ENCODE measurements around the gene MPHOSPH9. TPM values are rescaled to one million over a fixed set of nuclear protein-coding genes. Genes with fewer than 3 reads are reported as not detected.

The MPHOSPH9 gene
- total and polyA plus RNA-seq, 2 donors (not counting 3 experiments of a cell fraction or from before 2014, with no cell fraction given) = 7.8 to 42.4 TPM

GRCh38 chr12:123261196-123261595 lies 28.3 kb upstream of the MPHOSPH9 start:
- H3K4me3 ChIP-seq (replicated peaks in 1 of 3; ENCODE audit: insufficient read depth in 1 of 3, low read depth in 1 of 3, low read length in 3 of 3) = no peak overlapping the region
- no peaks in the 10 kb centered on the region for H4K20me1 ChIP-seq (replicated peaks; ENCODE audit: control insufficient read depth, extremely low read depth, insufficient read depth, low read length)
- H2AFZ ChIP-seq (ENCODE audit: low read depth, low read length) = no peak overlapping the region
- H3K4me2 ChIP-seq (ENCODE audit: insufficient read depth, low read length) = no peak overlapping the region
- TSS peak; percentile 74 for BruUV-seq (replicated peaks)
- H3K9me1 ChIP-seq (replicated peaks; ENCODE audit: control insufficient read depth, extremely low read depth, insufficient read depth, low read length) = no peaks in the 10 kb centered on the region
- no peaks in the 10 kb centered on the region for H3K27me3 ChIP-seq (ENCODE audit: control insufficient read depth in 2 of 2, insufficient read depth in 2 of 2, low read length in 2 of 2)
- TF ChIP-seq MAX (IDR thresholded peaks at IDR 0.05; ENCODE audit: insufficient read depth, insufficient read length) (no peak), MYC (IDR thresholded peaks at IDR 0.05; ENCODE audit: low read depth, low read length) (no peak), EZH2 (IDR thresholded peaks at IDR 0.05; ENCODE audit: borderline replicate concordance, low read depth, low read length, severe bottlenecking) (no peak)
- POLR2A ChIA-PET = no interaction called here
- no peak overlapping the region for H3K27ac ChIP-seq (ENCODE audit: insufficient read depth, low read depth, low read length)
- intact Hi-C loops (cut with micrococcal nuclease) = no loop called here
- peaks cover 26% of the 10 kb centered on the region for H3K79me2 ChIP-seq (ENCODE audit: control insufficient read depth, insufficient read depth, low read length)
- dilution Hi-C loops (cut with MboI; ENCODE audit: extremely low pct_ligation_motif_present, low sequenced_read_pairs) = no loop called here
- H3K9ac ChIP-seq (replicated peaks; ENCODE audit: extremely low read depth, insufficient read depth, low read length) = no peak overlapping the region
- H3K4me1 ChIP-seq (ENCODE audit: control insufficient read depth, extremely low read depth, insufficient read depth, low read length) = no peaks in the 10 kb centered on the region
- H3K9me3 ChIP-seq (replicated peaks; ENCODE audit: control insufficient read depth, insufficient read depth, low read length) = no peaks in the 10 kb centered on the region
- H3K36me3 ChIP-seq (ENCODE audit: control insufficient read depth in 2 of 2, extremely low read depth in 1 of 2, insufficient read depth in 2 of 2, low read length in 2 of 2) = peaks cover 30 to 47% of the 10 kb centered on the region in 2 experiments
- FAIRE-seq (no peak), DNase-seq (ENCODE audit: low read depth, low spot score) (no peak)
- CTCF ChIA-PET = no interaction called here

GRCh38 chr12:123260081-123260480 lies 27.1 kb upstream of the MPHOSPH9 start:
- dilution Hi-C loops (cut with MboI; ENCODE audit: extremely low pct_ligation_motif_present, low sequenced_read_pairs) = no loop called here
- intact Hi-C loops (cut with micrococcal nuclease) = no loop called here
- Histone ChIP-seq H3K4me3 (replicated peaks in 1 of 3; ENCODE audit: insufficient read depth in 1 of 3, low read depth in 1 of 3, low read length in 3 of 3) (no peak overlapping the region), H3K79me2 (ENCODE audit: control insufficient read depth, insufficient read depth, low read length) (peaks cover 21% of the 10 kb centered on the region), H3K9me1 (replicated peaks; ENCODE audit: control insufficient read depth, extremely low read depth, insufficient read depth, low read length) (no peaks in the 10 kb centered on the region), H4K20me1 (replicated peaks; ENCODE audit: control insufficient read depth, extremely low read depth, insufficient read depth, low read length) (no peaks in the 10 kb centered on the region), H3K36me3 (ENCODE audit: control insufficient read depth in 2 of 2, extremely low read depth in 1 of 2, insufficient read depth in 2 of 2, low read length in 2 of 2) (peaks cover 36 to 42% of the 10 kb centered on the region in 2 experiments), H3K9ac (replicated peaks; ENCODE audit: extremely low read depth, insufficient read depth, low read length) (no peak overlapping the region), H3K27ac (ENCODE audit: insufficient read depth, low read depth, low read length) (no peak overlapping the region), H3K4me2 (ENCODE audit: insufficient read depth, low read length) (no peak overlapping the region), H3K4me1 (ENCODE audit: control insufficient read depth, extremely low read depth, insufficient read depth, low read length) (no peaks in the 10 kb centered on the region), H3K9me3 (replicated peaks; ENCODE audit: control insufficient read depth, insufficient read depth, low read length) (no peaks in the 10 kb centered on the region), H3K27me3 (ENCODE audit: control insufficient read depth in 2 of 2, insufficient read depth in 2 of 2, low read length in 2 of 2) (no peaks in the 10 kb centered on the region), H2AFZ (ENCODE audit: low read depth, low read length) (no peak overlapping the region)
- FAIRE-seq = no peak
- no peak for DNase-seq (ENCODE audit: low read depth, low spot score)
- CTCF ChIA-PET = interaction anchor here (1.2 kb wide), 1 partner anchor 8 kb away, joined by 3 read pairs; no protein-coding TSS in a partner anchor
- TF ChIP-seq POLR2A (IDR thresholded peaks at IDR 0.05; ENCODE audit: low read depth, low read length) = no peak
- no peak for TF ChIP-seq CTCF (IDR thresholded peaks at IDR 0.05; ENCODE audit: extremely low read depth in 1 of 2, insufficient read depth in 1 of 2, low read depth in 1 of 2, low read length in 2 of 2)
- no peak for TF ChIP-seq MYC (IDR thresholded peaks at IDR 0.05; ENCODE audit: low read depth, low read length)
- no peak for TF ChIP-seq EZH2 (IDR thresholded peaks at IDR 0.05; ENCODE audit: borderline replicate concordance, low read depth, low read length, severe bottlenecking)
- no peak for TF ChIP-seq JUN (IDR thresholded peaks at IDR 0.05; ENCODE audit: borderline replicate concordance, insufficient read depth, insufficient read length, low read depth)
- no peak for TF ChIP-seq MAX (IDR thresholded peaks at IDR 0.05; ENCODE audit: insufficient read depth, insufficient read length)
- TF ChIP-seq POLR2AphosphoS5 (IDR thresholded peaks at IDR 0.05; ENCODE audit: insufficient read depth, low read depth, low read length) = no peak
- no peak for TF ChIP-seq FOS (IDR thresholded peaks at IDR 0.05; ENCODE audit: borderline replicate concordance, insufficient read depth, low read length)
- TF ChIP-seq GATA2 (IDR thresholded peaks at IDR 0.05; ENCODE audit: insufficient read depth, insufficient read length, low read depth, low read length) = no peak
- POLR2A ChIA-PET = no interaction called here
- no TSS peak for BruUV-seq (replicated peaks)
